ENCODE data around the gene SLC30A1. TPM values are rescaled to one million over a fixed set of nuclear protein-coding genes. Genes with fewer than 3 reads are reported as not detected.
A peak's percentile ranks its signal among the peaks of the same experiment; 100 is the strongest.
"Not testable (repeated sequence)": the region's sequence is repeated elsewhere in the genome, so short reads cannot be mapped to it uniquely, and the experiment has no call there.

SLC30A1 gene
- total RNA-seq, result 10 to 100 TPM; 16.7 to 17.9 (median 17.2) TPM

GRCh38 chr1:211578640-211579439 lies at the start of gene SLC30A1:
Gene SLC30A1, minus strand, starts transcription at chr1:211579161. Its CDS starts 549 bp downstream, at chr1:211578612.
- H3K4me1 Mint-ChIP-seq (ENCODE audit: low read depth), result peaks cover 35% of the 10 kb centered on the region
- peak; percentile 91 to 92 for ATAC-seq
- peak; percentile 100 for DNase-seq
- peak within 1 kb of the TSS; percentile 94 for H3K4me3 Mint-ChIP-seq
- no peaks in the 10 kb centered on the region for H3K9me3 Mint-ChIP-seq
- peaks cover 10% of the 10 kb centered on the region for H3K36me3 Mint-ChIP-seq (ENCODE audit: insufficient read depth)
- no peaks in the 10 kb centered on the region for H3K27me3 Mint-ChIP-seq (ENCODE audit: low read depth)

GRCh38 chr1:211628417-211628816 lies 49.5 kb upstream of the SLC30A1 start:
- no peak for DNase-seq
- Mint-ChIP-seq H3K9me3 (no peaks in the 10 kb centered on the region), H3K36me3 (ENCODE audit: insufficient read depth) (no peaks in the 10 kb centered on the region), H3K4me3 (no peak overlapping the region), H3K27me3 (ENCODE audit: low read depth) (no peaks in the 10 kb centered on the region), H3K4me1 (ENCODE audit: low read depth) (peaks cover 5% of the 10 kb centered on the region)
- no peak for ATAC-seq

GRCh38 chr1:211627259-211627658 lies 48.3 kb upstream of the SLC30A1 start:
- no peak for DNase-seq
- no peaks in the 10 kb centered on the region for H3K36me3 Mint-ChIP-seq (ENCODE audit: insufficient read depth)
- no peak for ATAC-seq
- no peaks in the 10 kb centered on the region for H3K27me3 Mint-ChIP-seq (ENCODE audit: low read depth)
- no peak overlapping the region for H3K4me3 Mint-ChIP-seq
- H3K4me1 Mint-ChIP-seq (ENCODE audit: low read depth), result peaks cover 6% of the 10 kb centered on the region
- no peaks in the 10 kb centered on the region for H3K9me3 Mint-ChIP-seq

- not testable (repeated sequence) for H3K9me3 Mint-ChIP-seq; H3K4me3 Mint-ChIP-seq; DNase-seq; H3K4me1 Mint-ChIP-seq (ENCODE audit: low read depth); ATAC-seq; H3K27me3 Mint-ChIP-seq (ENCODE audit: low read depth); H3K36me3 Mint-ChIP-seq (ENCODE audit: insufficient read depth)
These were observed 46.9 kb upstream of the SLC30A1 start for GRCh38 chr1:211625866-211626265.

- no peaks in the 10 kb centered on the region for H3K27me3 Mint-ChIP-seq (ENCODE audit: low read depth)
These were observed 46.1 kb upstream of the SLC30A1 start for GRCh38 chr1:211625040-211625439.

GRCh38 chr1:211623515-211623914 lies 44.6 kb upstream of the SLC30A1 start:
- DNase-seq (no peak), ATAC-seq (no peak)
- no peaks in the 10 kb centered on the region for H3K27me3 Mint-ChIP-seq (ENCODE audit: low read depth)
- peaks cover 6% of the 10 kb centered on the region for H3K4me1 Mint-ChIP-seq (ENCODE audit: low read depth)
- no peak overlapping the region for H3K4me3 Mint-ChIP-seq
- H3K9me3 Mint-ChIP-seq, result no peaks in the 10 kb centered on the region
- H3K36me3 Mint-ChIP-seq (ENCODE audit: insufficient read depth), result no peaks in the 10 kb centered on the region

More at GRCh38 chr1:211625040-211625439, 46.1 kb upstream of the SLC30A1 start:
- Mint-ChIP-seq H3K4me1 (ENCODE audit: low read depth) (peaks cover 6% of the 10 kb centered on the region), H3K4me3 (no peak overlapping the region), H3K9me3 (no peaks in the 10 kb centered on the region), H3K36me3 (ENCODE audit: insufficient read depth) (no peaks in the 10 kb centered on the region)
- DNase-seq (no peak), ATAC-seq (no peak)

- H3K4me1 Mint-ChIP-seq (ENCODE audit: low read depth), result peaks cover 6% of the 10 kb centered on the region
- no peaks in the 10 kb centered on the region for H3K9me3 Mint-ChIP-seq
- no peaks in the 10 kb centered on the region for H3K27me3 Mint-ChIP-seq (ENCODE audit: low read depth)
- no peak overlapping the region for H3K4me3 Mint-ChIP-seq
- DNase-seq, result no peak
- no peak for ATAC-seq
- H3K36me3 Mint-ChIP-seq (ENCODE audit: insufficient read depth), result no peaks in the 10 kb centered on the region
These were observed 42.7 kb upstream of the SLC30A1 start for GRCh38 chr1:211621447-211622198.

GRCh38 chr1:211620097-211620496 lies 41.1 kb upstream of the SLC30A1 start:
- H3K4me1 Mint-ChIP-seq (ENCODE audit: low read depth), result peaks cover 6% of the 10 kb centered on the region
- H3K36me3 Mint-ChIP-seq (ENCODE audit: insufficient read depth), result no peaks in the 10 kb centered on the region
- H3K9me3 Mint-ChIP-seq, result no peaks in the 10 kb centered on the region
- no peaks in the 10 kb centered on the region for H3K27me3 Mint-ChIP-seq (ENCODE audit: low read depth)
- no peak for ATAC-seq
- DNase-seq, result no peak
- no peak overlapping the region for H3K4me3 Mint-ChIP-seq

GRCh38 chr1:211619033-211619996 lies 40.4 kb upstream of the SLC30A1 start:
- Mint-ChIP-seq H3K27me3 (ENCODE audit: low read depth) (no peaks in the 10 kb centered on the region), H3K9me3 (no peaks in the 10 kb centered on the region), H3K4me3 (no peak overlapping the region), H3K4me1 (ENCODE audit: low read depth) (peaks cover 6% of the 10 kb centered on the region), H3K36me3 (ENCODE audit: insufficient read depth) (no peaks in the 10 kb centered on the region)
- no peak for ATAC-seq
- no peak for DNase-seq

GRCh38 chr1:211616965-211617297 lies 38.0 kb upstream of the SLC30A1 start:
- no peaks in the 10 kb centered on the region for H3K36me3 Mint-ChIP-seq (ENCODE audit: insufficient read depth)
- H3K27me3 Mint-ChIP-seq (ENCODE audit: low read depth), result no peaks in the 10 kb centered on the region
- H3K9me3 Mint-ChIP-seq, result no peaks in the 10 kb centered on the region
- DNase-seq, result no peak
- no peak overlapping the region for H3K4me3 Mint-ChIP-seq
- no peaks in the 10 kb centered on the region for H3K4me1 Mint-ChIP-seq (ENCODE audit: low read depth)
- no peak for ATAC-seq

- Mint-ChIP-seq H3K27me3 (ENCODE audit: low read depth) (no peaks in the 10 kb centered on the region), H3K4me3 (no peak overlapping the region), H3K9me3 (no peaks in the 10 kb centered on the region), H3K4me1 (ENCODE audit: low read depth) (no peaks in the 10 kb centered on the region), H3K36me3 (ENCODE audit: insufficient read depth) (no peaks in the 10 kb centered on the region)
- ATAC-seq, result no peak
- no peak for DNase-seq
These were observed 37.4 kb upstream of the SLC30A1 start for GRCh38 chr1:211616231-211616964.

- no peak overlapping the region for H3K4me3 Mint-ChIP-seq
These were observed 35.7 kb upstream of the SLC30A1 start for GRCh38 chr1:211614615-211615014.

GRCh38 chr1:211613951-211614350 lies 35.0 kb upstream of the SLC30A1 start:
- no peaks in the 10 kb centered on the region for H3K27me3 Mint-ChIP-seq (ENCODE audit: low read depth)
- H3K36me3 Mint-ChIP-seq (ENCODE audit: insufficient read depth), result no peaks in the 10 kb centered on the region
- DNase-seq, result no peak
- no peaks in the 10 kb centered on the region for H3K9me3 Mint-ChIP-seq
- no peaks in the 10 kb centered on the region for H3K4me1 Mint-ChIP-seq (ENCODE audit: low read depth)
- ATAC-seq, result no peak
- no peak overlapping the region for H3K4me3 Mint-ChIP-seq

More at GRCh38 chr1:211614615-211615014, 35.7 kb upstream of the SLC30A1 start:
- Mint-ChIP-seq H3K4me1 (ENCODE audit: low read depth) (no peaks in the 10 kb centered on the region), H3K27me3 (ENCODE audit: low read depth) (no peaks in the 10 kb centered on the region), H3K36me3 (ENCODE audit: insufficient read depth) (no peaks in the 10 kb centered on the region), H3K9me3 (no peaks in the 10 kb centered on the region)
- no peak for ATAC-seq
- no peak for DNase-seq

Data from activated T-cell treated with anti-CD3 and anti-CD28 coated beads, Interleukin-2, amount 50 U/mL, for 4 hours (primary cell).